ENCODE measurements around the gene RNF144B.
"Not testable (repeated sequence)": the region's sequence is repeated elsewhere in the genome, so short reads cannot be mapped to it uniquely, and the experiment has no call there.

Gene RNF144B

GRCh38 chr6:18395177-18395855 lies 8.2 kb downstream of the RNF144B start:
- Histone ChIP-seq H3K9ac (ENCODE audit: low read length) (no peak overlapping the region), H3K4me3 (ENCODE audit: low read length) (peak overlapping the region; percentile 15), H3K27me3 (ENCODE audit: control insufficient read depth, insufficient read depth, low read length) (no peaks in the 10 kb centered on the region), H3K4me1 (ENCODE audit: control insufficient read depth, low read depth, low read length) (peaks cover 21% of the 10 kb centered on the region), H3K27ac (ENCODE audit: low read length) (peak overlapping the region; percentile 55), H3K36me3 (ENCODE audit: control insufficient read depth, low read depth, low read length) (no peaks in the 10 kb centered on the region), H3K9me3 (ENCODE audit: control insufficient read depth, low read depth, low read length) (no peaks in the 10 kb centered on the region)

GRCh38 chr6:18395856-18396197 lies 8.7 kb downstream of the RNF144B start:
- Histone ChIP-seq H3K27ac (ENCODE audit: low read length) (peak overlapping the region; percentile 55), H3K4me1 (ENCODE audit: control insufficient read depth, low read depth, low read length) (peaks cover 26% of the 10 kb centered on the region), H3K36me3 (ENCODE audit: control insufficient read depth, low read depth, low read length) (no peaks in the 10 kb centered on the region), H3K27me3 (ENCODE audit: control insufficient read depth, insufficient read depth, low read length) (no peaks in the 10 kb centered on the region), H3K9ac (ENCODE audit: low read length) (no peak overlapping the region), H3K4me3 (ENCODE audit: low read length) (peak overlapping the region; percentile 15), H3K9me3 (ENCODE audit: control insufficient read depth, low read depth, low read length) (no peaks in the 10 kb centered on the region)

DNA sequence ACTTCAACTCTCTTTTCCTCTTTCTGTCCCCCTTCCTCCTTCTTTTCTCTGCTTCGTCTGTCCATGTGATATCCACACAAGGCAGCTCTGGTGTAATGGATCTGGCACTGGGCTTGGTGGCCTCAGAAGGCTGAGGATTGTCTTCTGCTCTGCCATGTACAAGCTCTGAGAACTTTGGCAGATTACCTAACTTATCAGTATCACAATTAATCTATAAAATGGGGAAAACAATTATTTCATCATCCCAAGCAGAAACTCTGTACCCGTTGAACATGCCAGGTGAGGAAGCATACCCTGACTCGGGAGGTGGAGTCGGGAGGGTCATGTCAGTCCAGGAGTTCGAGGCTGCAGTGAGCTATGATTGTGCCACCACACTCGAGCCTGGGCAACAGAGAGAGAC lies 10.6 kb downstream of the RNF144B start:
- no peaks in the 10 kb centered on the region for H3K9me3 ChIP-seq (ENCODE audit: control insufficient read depth, low read depth, low read length)
- H3K36me3 ChIP-seq (ENCODE audit: control insufficient read depth, low read depth, low read length), result no peaks in the 10 kb centered on the region
- no peak overlapping the region for H3K27ac ChIP-seq (ENCODE audit: low read length)
- no peak overlapping the region for H3K4me3 ChIP-seq (ENCODE audit: low read length)
- H3K27me3 ChIP-seq (ENCODE audit: control insufficient read depth, insufficient read depth, low read length), result no peaks in the 10 kb centered on the region
- H3K4me1 ChIP-seq (ENCODE audit: control insufficient read depth, low read depth, low read length), result peaks cover 29% of the 10 kb centered on the region
- H3K9ac ChIP-seq (ENCODE audit: low read length), result no peak overlapping the region

- not testable (repeated sequence) for H3K27ac ChIP-seq (ENCODE audit: low read length); H3K9ac ChIP-seq (ENCODE audit: low read length); H3K27me3 ChIP-seq (ENCODE audit: control insufficient read depth, insufficient read depth, low read length); H3K36me3 ChIP-seq (ENCODE audit: control insufficient read depth, low read depth, low read length); H3K9me3 ChIP-seq (ENCODE audit: control insufficient read depth, low read depth, low read length); H3K4me3 ChIP-seq (ENCODE audit: low read length)
- H3K4me1 ChIP-seq (ENCODE audit: control insufficient read depth, low read depth, low read length), result peaks cover 29% of the 10 kb centered on the region
Observed at GRCh38 chr6:18398225-18398624, 11.1 kb downstream of the RNF144B start.

GRCh38 chr6:18400831-18401446 lies 13.8 kb downstream of the RNF144B start:
- H3K4me1 ChIP-seq (ENCODE audit: control insufficient read depth, low read depth, low read length), result peaks cover 14% of the 10 kb centered on the region
- H3K36me3 ChIP-seq (ENCODE audit: control insufficient read depth, low read depth, low read length), result no peaks in the 10 kb centered on the region
- H3K9me3 ChIP-seq (ENCODE audit: control insufficient read depth, low read depth, low read length), result no peaks in the 10 kb centered on the region
- H3K27ac ChIP-seq (ENCODE audit: low read length), result no peak overlapping the region
- H3K4me3 ChIP-seq (ENCODE audit: low read length), result no peak overlapping the region
- H3K27me3 ChIP-seq (ENCODE audit: control insufficient read depth, insufficient read depth, low read length), result no peaks in the 10 kb centered on the region
- H3K9ac ChIP-seq (ENCODE audit: low read length), result no peak overlapping the region

DNA sequence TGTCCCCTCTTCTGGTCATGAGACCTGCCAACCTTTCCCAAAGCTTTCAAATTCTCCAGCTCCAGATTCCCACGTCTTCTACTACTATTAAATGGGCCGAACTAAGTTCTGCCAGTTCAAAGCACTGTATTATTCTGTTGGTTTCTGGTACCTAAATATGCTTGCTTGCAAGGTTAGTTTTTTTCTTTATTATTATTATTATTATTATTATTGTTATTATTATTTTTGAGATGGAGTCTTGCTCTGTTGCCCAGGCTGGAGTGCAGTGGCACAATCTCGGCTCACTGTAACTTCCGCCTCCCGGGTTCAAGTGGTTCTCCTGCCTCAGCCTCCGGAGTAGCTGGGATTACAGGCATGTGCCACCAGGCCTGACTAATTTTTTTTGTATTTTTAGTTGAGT lies 17.8 kb downstream of the RNF144B start:
- not testable (repeated sequence) for H3K4me3 ChIP-seq (ENCODE audit: low read length); H3K4me1 ChIP-seq (ENCODE audit: control insufficient read depth, low read depth, low read length); H3K9me3 ChIP-seq (ENCODE audit: control insufficient read depth, low read depth, low read length); H3K9ac ChIP-seq (ENCODE audit: low read length); H3K36me3 ChIP-seq (ENCODE audit: control insufficient read depth, low read depth, low read length); H3K27me3 ChIP-seq (ENCODE audit: control insufficient read depth, insufficient read depth, low read length); H3K27ac ChIP-seq (ENCODE audit: low read length)

- Histone ChIP-seq H3K4me1 (ENCODE audit: control insufficient read depth, low read depth, low read length) (peaks cover 4% of the 10 kb centered on the region), H3K9me3 (ENCODE audit: control insufficient read depth, low read depth, low read length) (no peaks in the 10 kb centered on the region), H3K36me3 (ENCODE audit: control insufficient read depth, low read depth, low read length) (no peaks in the 10 kb centered on the region), H3K27ac (ENCODE audit: low read length) (no peak overlapping the region), H3K4me3 (ENCODE audit: low read length) (no peak overlapping the region), H3K27me3 (ENCODE audit: control insufficient read depth, insufficient read depth, low read length) (no peaks in the 10 kb centered on the region), H3K9ac (ENCODE audit: low read length) (no peak overlapping the region)
Observed at GRCh38 chr6:18405477-18406293, 18.5 kb downstream of the RNF144B start.

- Histone ChIP-seq H3K9ac (ENCODE audit: low read length) (no peak overlapping the region), H3K36me3 (ENCODE audit: control insufficient read depth, low read depth, low read length) (no peaks in the 10 kb centered on the region)
Observed at GRCh38 chr6:18406955-18407749, 20.0 kb downstream of the RNF144B start.

DNA sequence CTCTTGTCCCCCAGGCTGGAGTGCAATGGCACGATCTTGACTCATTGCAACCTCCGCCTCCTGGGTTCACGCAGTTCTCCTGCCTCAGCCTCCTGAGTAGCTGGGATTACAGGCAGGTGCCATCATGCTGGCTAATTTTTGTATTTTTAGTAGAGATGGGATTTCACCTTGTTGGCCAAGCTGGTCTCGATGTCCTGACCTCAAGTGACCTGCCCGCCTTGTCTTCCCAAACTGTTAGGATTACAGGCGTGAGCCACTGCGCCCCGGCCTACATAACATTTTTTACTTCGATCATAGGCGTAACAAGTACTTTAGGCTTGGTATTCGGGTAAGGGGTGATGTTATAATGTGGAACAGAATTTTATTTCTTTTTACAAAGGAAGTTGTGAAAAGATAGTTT lies 22.5 kb downstream of the RNF144B start:
- not testable (repeated sequence) for H3K4me1 ChIP-seq (ENCODE audit: control insufficient read depth, low read depth, low read length); H3K27me3 ChIP-seq (ENCODE audit: control insufficient read depth, insufficient read depth, low read length); H3K9ac ChIP-seq (ENCODE audit: low read length); H3K36me3 ChIP-seq (ENCODE audit: control insufficient read depth, low read depth, low read length); H3K27ac ChIP-seq (ENCODE audit: low read length); H3K4me3 ChIP-seq (ENCODE audit: low read length); H3K9me3 ChIP-seq (ENCODE audit: control insufficient read depth, low read depth, low read length)

More at GRCh38 chr6:18406955-18407749, 20.0 kb downstream of the RNF144B start:
- Histone ChIP-seq H3K4me3 (ENCODE audit: low read length) (no peak overlapping the region), H3K27ac (ENCODE audit: low read length) (no peak overlapping the region), H3K4me1 (ENCODE audit: control insufficient read depth, low read depth, low read length) (no peaks in the 10 kb centered on the region), H3K27me3 (ENCODE audit: control insufficient read depth, insufficient read depth, low read length) (no peaks in the 10 kb centered on the region), H3K9me3 (ENCODE audit: control insufficient read depth, low read depth, low read length) (no peaks in the 10 kb centered on the region)

GRCh38 chr6:18410412-18410811 lies 23.3 kb downstream of the RNF144B start:
- no peaks in the 10 kb centered on the region for H3K27me3 ChIP-seq (ENCODE audit: control insufficient read depth, insufficient read depth, low read length)
- H3K4me3 ChIP-seq (ENCODE audit: low read length), result no peak overlapping the region
- no peaks in the 10 kb centered on the region for H3K36me3 ChIP-seq (ENCODE audit: control insufficient read depth, low read depth, low read length)
- H3K27ac ChIP-seq (ENCODE audit: low read length), result no peak overlapping the region
- H3K4me1 ChIP-seq (ENCODE audit: control insufficient read depth, low read depth, low read length), result no peaks in the 10 kb centered on the region
- no peaks in the 10 kb centered on the region for H3K9me3 ChIP-seq (ENCODE audit: control insufficient read depth, low read depth, low read length)
- no peak overlapping the region for H3K9ac ChIP-seq (ENCODE audit: low read length)

GRCh38 chr6:18412068-18412467 lies 24.9 kb downstream of the RNF144B start:
- Histone ChIP-seq H3K4me3 (ENCODE audit: low read length) (no peak overlapping the region), H3K9ac (ENCODE audit: low read length) (no peak overlapping the region), H3K36me3 (ENCODE audit: control insufficient read depth, low read depth, low read length) (no peaks in the 10 kb centered on the region), H3K4me1 (ENCODE audit: control insufficient read depth, low read depth, low read length) (no peaks in the 10 kb centered on the region), H3K27me3 (ENCODE audit: control insufficient read depth, insufficient read depth, low read length) (no peaks in the 10 kb centered on the region), H3K9me3 (ENCODE audit: control insufficient read depth, low read depth, low read length) (no peaks in the 10 kb centered on the region), H3K27ac (ENCODE audit: low read length) (no peak overlapping the region)

Measured in iPS-18a (cell line).